HEK293T (cell line): ENCODE results near the gene GBGT1.

Experiments
- BHLHE40 ChIP-seq: fragments of 450-650 bp; IDR thresholded peaks from 2 replicates; pipeline ENCODE4 v1.6.1; 2016; ENCODE audit warnings: mild to moderate bottlenecking, moderate library complexity, borderline replicate concordance
- FOXA1 ChIP-seq: fragments of 450-650 bp; IDR thresholded peaks from 2 replicates; pipeline ENCODE4 v1.6.1; 2016; ENCODE audit warnings: mild to moderate bottlenecking
- FOXM1 ChIP-seq: fragments of 450-650 bp; IDR thresholded peaks from 2 replicates; pipeline ENCODE4 v1.6.1; 2017; ENCODE audit warnings: mild to moderate bottlenecking, borderline replicate concordance
- L3MBTL2 ChIP-seq: fragments of 450-650 bp; conservative IDR thresholded peaks from 2 replicates; pipeline ENCODE4 v1.6.1; 2016; ENCODE audit warnings: mild to moderate bottlenecking
- NFRKB ChIP-seq: fragments of 450-650 bp; IDR thresholded peaks from 2 replicates; pipeline ENCODE4 v1.6.1; 2016; ENCODE audit warnings: mild to moderate bottlenecking, moderate library complexity
- SP1 ChIP-seq: fragments of 450-650 bp; IDR thresholded peaks from 2 replicates; pipeline ENCODE4 v1.6.1; 2017
- TARDBP ChIP-seq: fragments of 450-650 bp; IDR thresholded peaks from 2 replicates; pipeline ENCODE4 v1.6.1; 2016
- ZNF384 ChIP-seq: fragments of 450-650 bp; IDR thresholded peaks from 2 replicates; pipeline ENCODE4 v1.6.1; 2016

GRCh38 chr9:133133681-133134387 lies 29.9 kb downstream of the GBGT1 start:
- TF ChIP-seq NFRKB (no peak), TARDBP (no peak), ZNF384 (no peak), FOXA1 (no peak), SP1 (no peak), L3MBTL2 (no peak), BHLHE40 (no peak), FOXM1 (no peak)
